Neural progenitor cell (in vitro differentiated cells): ENCODE data around the gene VIPR1. TPM values are rescaled to one million over a fixed set of nuclear protein-coding genes. Genes with fewer than 3 reads are reported as not detected.
"Not testable (repeated sequence)": the region's sequence is repeated elsewhere in the genome, so short reads cannot be mapped to it uniquely, and the experiment has no call there.

Experiments used
- DNase-seq: peaks from one replicate; pipeline ENCODE4 v3.0.0-alpha.2; 2016; ENCODE audit warnings: low spot score
- H2AFZ ChIP-seq: fragments of 200-600 bp; sonication (generic); replicated peaks from 2 replicates; pipeline ENCODE4 v1.6.1; 2016; ENCODE audit warnings: antibody characterized with exemption
- H3F3A ChIP-seq: fragments of 200-600 bp; sonication (generic); 2 replicates; pipeline ENCODE4 v1.6.1; 2016; ENCODE audit warnings: antibody characterized with exemption, low read depth
- H3K27ac ChIP-seq: fragments of 200-600 bp; sonication (generic); 2 replicates; pipeline ENCODE4 v1.5.1; 2016; ENCODE audit warnings: mild to moderate bottlenecking
- H3K27me3 ChIP-seq: fragments of 200-600 bp; sonication (generic); 2 replicates; pipeline ENCODE4 v1.6.1; 2016; ENCODE audit warnings: mild to moderate bottlenecking, moderate library complexity
- H3K36me3 ChIP-seq: fragments of 200-600 bp; sonication (generic); 2 replicates; pipeline ENCODE4 v1.5.1; 2016
- H3K4me1 ChIP-seq: fragments of 200-600 bp; sonication (generic); 2 replicates; pipeline ENCODE4 v1.6.1; 2016; ENCODE audit warnings: mixed run types
- H3K4me2 ChIP-seq: fragments of 200-600 bp; sonication (generic); 2 replicates; pipeline ENCODE4 v1.6.1; 2016
- H3K4me3 ChIP-seq: fragments of 200-600 bp; sonication (generic); 2 replicates; pipeline ENCODE4 v1.5.1; 2016
- H3K79me2 ChIP-seq: fragments of 200-600 bp; sonication (generic); 2 replicates; pipeline ENCODE4 v1.6.1; 2016; ENCODE audit warnings: low read depth
- H3K9ac ChIP-seq: fragments of 200-600 bp; sonication (generic); 2 replicates; pipeline ENCODE4 v1.6.1; 2016
- H3K9me3 ChIP-seq: fragments of 200-600 bp; sonication (generic); 2 replicates; pipeline ENCODE4 v1.5.1; 2016; ENCODE audit warnings: low read depth
- H4K20me1 ChIP-seq: fragments of 200-600 bp; sonication (generic); 2 replicates; pipeline ENCODE4 v1.6.1; 2016; ENCODE audit warnings: low read depth
- H3K27ac Mint-ChIP-seq: 3 replicates; pipeline ENCODE4 v1.8.0; 2021; ENCODE audit warnings: mixed read lengths
- H3K27me3 Mint-ChIP-seq: 2 replicates; pipeline ENCODE4 v1.8.0; 2022; ENCODE audit warnings: low read depth, mild to moderate bottlenecking, inconsistent platforms, moderate library complexity, mixed read lengths; ENCODE audit not compliant: insufficient read depth
- H3K36me3 Mint-ChIP-seq: 3 replicates; pipeline ENCODE4 v1.8.0; 2021; ENCODE audit warnings: mixed read lengths
- H3K4me1 Mint-ChIP-seq: 3 replicates; pipeline ENCODE4 v1.8.0; 2021; ENCODE audit warnings: mixed read lengths
- H3K4me3 Mint-ChIP-seq: 3 replicates; pipeline ENCODE4 v1.8.0; 2021; ENCODE audit warnings: mild to moderate bottlenecking, moderate library complexity, mixed read lengths
- H3K9me3 Mint-ChIP-seq: 3 replicates; pipeline ENCODE4 v1.8.0; 2020; ENCODE audit warnings: mixed read lengths
- CTCF ChIP-seq: fragments of 200-600 bp; sonication (generic); IDR thresholded peaks from 2 replicates; pipeline ENCODE4 v1.5.1; 2017; ENCODE audit warnings: antibody characterized with exemption, mild to moderate bottlenecking
- EZH2 ChIP-seq: fragments of 200-600 bp; sonication (generic); IDR thresholded peaks from 2 replicates; pipeline ENCODE4 v1.6.1; 2017; ENCODE audit warnings: antibody characterized with exemption, mild to moderate bottlenecking, moderate library complexity
- EZH2phosphoT487 ChIP-seq: fragments of 200-600 bp; sonication (generic); IDR thresholded peaks from 2 replicates; pipeline ENCODE4 v1.6.1; 2017; ENCODE audit warnings: antibody characterized with exemption
- total RNA-seq: library from RNA; depleted of rRNA; stranded (reverse); fragments of >200 nt; gene quantifications from 2 replicates; pipeline ENCODE4 v1.2.3, GENCODE V29; 2015; ENCODE audit warnings: low replicate concordance

VIPR1 gene
- total RNA-seq, 1 donor from 2014 or later: 1.4 TPM

GRCh38 chr3:42575137-42575741, 72.8 kb downstream of the VIPR1 start:
- H3F3A ChIP-seq: peaks cover under 1% of the 10 kb centered on the region
- H3K27me3 Mint-ChIP-seq: no peaks in the 10 kb centered on the region
- H3K9ac ChIP-seq: no peak overlapping the region
- no peak overlapping the region for H3K27ac ChIP-seq
- peaks cover 6% of the 10 kb centered on the region for H3K4me1 Mint-ChIP-seq
- peaks cover 3% of the 10 kb centered on the region for H4K20me1 ChIP-seq
- H3K4me1 ChIP-seq: no peaks in the 10 kb centered on the region
- H3K4me3 ChIP-seq: no peak overlapping the region
- TF ChIP-seq EZH2phosphoT487 (no peak), EZH2 (no peak)
- H3K79me2 ChIP-seq: peaks cover 73% of the 10 kb centered on the region
- H3K9me3 ChIP-seq: no peaks in the 10 kb centered on the region
- H3K36me3 Mint-ChIP-seq: peaks cover 49% of the 10 kb centered on the region
- H3K27ac Mint-ChIP-seq: no peak overlapping the region
- H3K4me3 Mint-ChIP-seq: no peak overlapping the region
- H3K27me3 ChIP-seq: no peaks in the 10 kb centered on the region
- H3K36me3 ChIP-seq: peaks cover 14% of the 10 kb centered on the region
- no peak overlapping the region for H2AFZ ChIP-seq
- no peak for DNase-seq
- peaks cover 30% of the 10 kb centered on the region for H3K9me3 Mint-ChIP-seq
- H3K4me2 ChIP-seq: no peak overlapping the region

GRCh38 chr3:42578054-42578453, 75.6 kb downstream of the VIPR1 start:
- Mint-ChIP-seq H3K9me3 (peaks cover 30% of the 10 kb centered on the region), H3K36me3 (peaks cover 40% of the 10 kb centered on the region), H3K4me1 (peaks cover 20% of the 10 kb centered on the region), H3K27me3 (no peaks in the 10 kb centered on the region), H3K27ac (no peak overlapping the region), H3K4me3 (no peak overlapping the region)
- no peak overlapping the region for H3K9ac ChIP-seq
- H3K9me3 ChIP-seq: no peaks in the 10 kb centered on the region
- H3K79me2 ChIP-seq: peaks cover 68% of the 10 kb centered on the region
- peaks cover 20% of the 10 kb centered on the region for H3F3A ChIP-seq
- H3K4me1 ChIP-seq: peaks cover 12% of the 10 kb centered on the region
- H3K4me2 ChIP-seq: no peak overlapping the region
- no peak for DNase-seq
- peaks cover 14% of the 10 kb centered on the region for H3K36me3 ChIP-seq
- no peak for TF ChIP-seq EZH2
- no peak for TF ChIP-seq CTCF
- TF ChIP-seq EZH2phosphoT487: no peak
- H3K27ac ChIP-seq: no peak overlapping the region
- H3K4me3 ChIP-seq: no peak overlapping the region
- H3K27me3 ChIP-seq: peaks cover 2% of the 10 kb centered on the region
- peaks cover 9% of the 10 kb centered on the region for H4K20me1 ChIP-seq
- H2AFZ ChIP-seq: no peak overlapping the region

DNA sequence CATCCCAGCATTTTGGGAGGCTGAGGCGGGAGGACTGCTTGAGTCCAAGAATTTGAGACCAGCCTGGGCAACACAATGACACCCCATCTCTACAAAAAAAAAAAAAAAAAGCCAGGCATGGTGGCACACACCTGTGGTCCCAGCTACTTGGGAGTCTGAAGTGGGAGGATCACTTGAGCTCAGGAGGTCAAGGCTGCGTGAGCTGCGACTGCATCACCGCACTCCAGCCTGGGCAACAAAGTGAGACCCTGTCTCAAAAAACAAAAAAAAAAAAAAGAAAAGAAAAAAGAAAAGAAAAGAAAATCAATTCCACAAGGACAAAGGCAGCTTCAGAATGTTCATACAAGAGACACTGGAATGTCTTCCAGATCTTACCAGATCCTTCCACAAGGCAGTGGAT, 76.9 kb downstream of the VIPR1 start:
- Histone ChIP-seq H3F3A (peaks cover 20% of the 10 kb centered on the region), H3K79me2 (peaks cover 72% of the 10 kb centered on the region), H3K4me1 (peaks cover 16% of the 10 kb centered on the region), H3K36me3 (peaks cover 14% of the 10 kb centered on the region)
- H3K4me3 Mint-ChIP-seq, H4K20me1 ChIP-seq, H3K27ac ChIP-seq, H2AFZ ChIP-seq, H3K4me3 ChIP-seq, H3K9ac ChIP-seq, H3K27me3 ChIP-seq, H3K9me3 ChIP-seq, H3K4me2 ChIP-seq, DNase-seq, H3K27me3 Mint-ChIP-seq, H3K27ac Mint-ChIP-seq: not testable (repeated sequence)
- Mint-ChIP-seq H3K9me3 (peaks cover 25% of the 10 kb centered on the region), H3K36me3 (peaks cover 34% of the 10 kb centered on the region), H3K4me1 (peaks cover 24% of the 10 kb centered on the region)

DNA sequence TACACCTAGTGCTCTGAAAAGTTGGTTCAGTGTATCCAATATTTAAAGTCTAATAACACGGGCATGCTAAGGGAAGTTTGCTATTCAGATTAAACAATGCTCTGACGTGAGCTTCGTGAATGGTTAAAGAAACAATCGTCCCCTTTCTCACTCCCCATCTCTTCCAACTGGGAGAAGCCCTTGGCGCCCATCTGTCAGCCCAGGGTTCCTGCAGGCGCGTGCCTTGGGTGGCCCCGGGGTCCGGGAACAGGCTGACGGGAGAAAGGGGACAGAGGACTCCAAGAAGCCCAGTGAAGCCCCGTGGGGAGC, 78.9 kb downstream of the VIPR1 start:
- H3K9ac ChIP-seq: peak overlapping the region; percentile 62
- no peaks in the 10 kb centered on the region for H3K36me3 ChIP-seq
- Mint-ChIP-seq H3K27ac (no peak overlapping the region), H3K36me3 (peaks cover 21% of the 10 kb centered on the region), H3K27me3 (no peaks in the 10 kb centered on the region), H3K4me3 (peak overlapping the region; percentile 92), H3K9me3 (peaks cover 12% of the 10 kb centered on the region), H3K4me1 (peaks cover 24% of the 10 kb centered on the region)
- peaks cover 20% of the 10 kb centered on the region for H3F3A ChIP-seq
- TF ChIP-seq EZH2 (no peak), CTCF (no peak), EZH2phosphoT487 (no peak)
- H3K4me3 ChIP-seq: peak overlapping the region; percentile 82
- H3K27me3 ChIP-seq: peaks cover 2% of the 10 kb centered on the region
- H2AFZ ChIP-seq: peak overlapping the region; percentile 39
- no peak overlapping the region for H3K27ac ChIP-seq
- peaks cover 9% of the 10 kb centered on the region for H4K20me1 ChIP-seq
- peaks cover 56% of the 10 kb centered on the region for H3K79me2 ChIP-seq
- H3K4me1 ChIP-seq: peaks cover 16% of the 10 kb centered on the region
- no peak for DNase-seq
- H3K4me2 ChIP-seq: peak overlapping the region; percentile 79
- H3K9me3 ChIP-seq: no peaks in the 10 kb centered on the region
